HG03521 (cell line): ENCODE measurements around the gene ERO1B.
A peak's percentile ranks its signal among the peaks of the same experiment; 100 is the strongest.
"Not testable (repeated sequence)": the region's sequence is repeated elsewhere in the genome, so short reads cannot be mapped to it uniquely, and the experiment has no call there.

Experiments used
- ATAC-seq: cut with Tn5 transposase; IDR thresholded peaks from one replicate; pipeline ENCODE4 v1.9.1; 2021; ENCODE audit warnings: mild to moderate bottlenecking, moderate library complexity; ENCODE audit not compliant: unreplicated experiment

The ERO1B gene, protein sequence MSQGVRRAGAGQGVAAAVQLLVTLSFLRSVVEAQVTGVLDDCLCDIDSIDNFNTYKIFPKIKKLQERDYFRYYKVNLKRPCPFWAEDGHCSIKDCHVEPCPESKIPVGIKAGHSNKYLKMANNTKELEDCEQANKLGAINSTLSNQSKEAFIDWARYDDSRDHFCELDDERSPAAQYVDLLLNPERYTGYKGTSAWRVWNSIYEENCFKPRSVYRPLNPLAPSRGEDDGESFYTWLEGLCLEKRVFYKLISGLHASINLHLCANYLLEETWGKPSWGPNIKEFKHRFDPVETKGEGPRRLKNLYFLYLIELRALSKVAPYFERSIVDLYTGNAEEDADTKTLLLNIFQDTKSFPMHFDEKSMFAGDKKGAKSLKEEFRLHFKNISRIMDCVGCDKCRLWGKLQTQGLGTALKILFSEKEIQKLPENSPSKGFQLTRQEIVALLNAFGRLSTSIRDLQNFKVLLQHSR

DNA sequence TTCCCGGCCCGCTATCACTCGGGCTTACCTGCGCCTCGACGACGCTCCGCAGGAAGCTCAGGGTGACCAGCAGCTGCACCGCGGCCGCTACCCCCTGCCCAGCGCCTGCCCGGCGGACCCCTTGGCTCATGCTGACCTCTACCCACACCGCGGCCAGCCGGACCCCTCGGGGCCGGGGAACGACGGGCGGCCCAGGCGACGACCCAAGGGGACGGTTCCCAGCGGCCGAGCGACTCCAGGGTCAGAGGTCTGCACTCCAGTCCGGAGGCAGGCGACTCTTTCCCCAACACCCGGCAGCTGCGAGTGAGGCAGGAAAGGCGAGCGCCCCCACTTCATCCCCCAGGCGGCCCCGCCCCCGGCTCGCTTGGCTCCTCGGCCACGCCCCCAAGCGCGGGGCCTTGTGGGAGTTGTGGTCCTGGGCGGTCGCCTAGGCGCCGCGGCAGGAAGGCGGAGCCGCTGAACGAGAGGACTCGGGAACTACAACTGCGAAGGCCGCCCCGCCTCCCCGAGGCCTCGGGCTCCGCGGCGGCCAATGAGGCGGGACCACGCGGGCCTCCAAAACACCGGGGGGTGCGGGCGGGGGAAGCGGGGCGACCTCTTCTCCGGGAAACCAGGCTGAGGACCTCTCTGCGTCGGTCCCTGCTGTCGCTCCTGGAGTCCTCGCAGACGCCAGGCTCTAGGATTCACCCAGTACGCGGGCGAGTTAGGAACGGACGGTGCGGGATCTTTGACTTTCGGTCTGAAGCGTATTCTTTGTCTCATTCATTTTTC, at the start of gene ERO1B:
TSS of gene ERO1B (minus strand) at position 305 of the 771 bp plus-strand sequence. CDS start at position 130, 175 bp downstream.
- ATAC-seq, result peak; percentile 86

DNA sequence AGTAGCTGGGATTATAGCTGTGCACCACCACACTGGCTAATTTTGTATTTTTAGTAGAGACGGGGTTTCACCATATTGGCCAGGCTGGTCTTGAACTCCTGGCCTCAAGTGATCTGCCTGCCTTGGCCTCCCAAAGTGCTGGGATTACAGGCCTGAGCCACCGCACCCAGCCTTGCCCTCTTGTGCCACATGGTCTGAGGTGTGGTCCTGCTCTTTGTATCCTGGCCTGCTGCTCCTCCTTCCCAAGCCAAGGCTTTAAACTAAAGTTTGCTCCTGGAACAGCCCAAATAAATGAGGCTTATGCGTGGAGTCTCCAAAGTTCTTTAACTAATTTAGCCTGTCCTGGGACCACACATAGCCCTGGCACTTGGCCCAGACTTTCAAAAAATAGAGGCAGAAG, 49.7 kb upstream of the ERO1B start:
- ATAC-seq, result not testable (repeated sequence)

DNA sequence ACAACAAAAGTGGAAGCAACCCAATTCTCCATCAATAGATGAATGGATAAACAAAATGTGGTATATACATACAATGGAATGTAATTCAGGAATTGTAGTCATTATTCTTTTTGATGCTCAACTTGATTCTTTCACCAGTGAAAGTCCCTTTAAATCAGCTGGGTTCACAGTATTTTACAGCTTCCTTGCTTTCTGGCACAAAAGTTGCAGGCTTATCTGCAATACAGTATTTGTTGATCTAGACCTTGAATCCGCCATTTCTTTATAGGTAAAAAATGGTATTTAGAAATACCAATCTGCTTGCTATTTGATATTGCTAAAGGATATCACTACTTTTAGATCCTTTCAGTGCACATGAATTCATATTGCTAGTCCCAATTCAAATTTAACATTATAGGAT, 44.7 kb upstream of the ERO1B start:
- no peak for ATAC-seq

DNA sequence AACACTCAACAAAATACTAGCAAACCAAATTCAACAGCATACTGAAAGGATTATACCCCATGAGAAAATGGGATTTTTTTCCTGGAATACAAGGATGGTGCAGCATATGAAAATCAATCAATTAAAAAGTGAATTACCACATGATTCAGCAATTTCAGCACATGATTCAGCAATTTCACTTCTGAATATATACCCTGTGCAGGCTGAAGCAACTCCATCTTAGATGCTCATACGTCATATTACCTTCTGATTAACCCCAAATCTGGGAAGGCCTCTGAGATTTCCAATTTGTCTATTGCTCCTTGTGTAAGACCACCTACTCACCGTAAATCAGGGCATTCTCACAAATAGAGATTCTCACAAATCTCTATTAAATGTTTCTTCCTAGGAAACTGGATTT, 43.8 kb upstream of the ERO1B start:
- ATAC-seq, result no peak

DNA sequence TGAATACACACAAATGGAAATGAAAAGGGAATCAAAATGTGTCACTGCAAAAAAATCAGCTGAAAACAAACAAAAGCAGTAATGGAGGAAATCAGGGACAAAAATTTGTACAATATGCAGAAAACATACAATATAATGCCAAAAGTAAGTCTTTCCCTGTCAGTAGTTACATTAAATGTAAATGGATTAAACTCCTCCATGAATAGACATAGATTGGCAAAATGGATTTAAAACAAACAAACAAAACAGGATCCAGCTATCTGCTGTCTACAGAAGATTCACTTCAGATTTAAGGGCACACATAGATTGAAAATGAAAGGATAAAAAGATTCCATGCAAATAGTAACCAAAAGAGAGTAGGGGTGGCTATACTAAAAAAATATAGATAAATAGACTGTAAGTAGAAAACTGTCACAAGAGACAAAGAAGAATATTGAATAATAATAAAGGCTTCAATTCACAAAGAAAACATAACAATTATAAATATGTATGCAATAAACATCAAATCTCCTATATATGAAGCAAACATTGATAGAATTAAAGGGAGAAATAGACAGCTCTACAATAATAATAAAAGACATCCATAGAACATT, 42.2 kb upstream of the ERO1B start:
- ATAC-seq, result no peak

DNA sequence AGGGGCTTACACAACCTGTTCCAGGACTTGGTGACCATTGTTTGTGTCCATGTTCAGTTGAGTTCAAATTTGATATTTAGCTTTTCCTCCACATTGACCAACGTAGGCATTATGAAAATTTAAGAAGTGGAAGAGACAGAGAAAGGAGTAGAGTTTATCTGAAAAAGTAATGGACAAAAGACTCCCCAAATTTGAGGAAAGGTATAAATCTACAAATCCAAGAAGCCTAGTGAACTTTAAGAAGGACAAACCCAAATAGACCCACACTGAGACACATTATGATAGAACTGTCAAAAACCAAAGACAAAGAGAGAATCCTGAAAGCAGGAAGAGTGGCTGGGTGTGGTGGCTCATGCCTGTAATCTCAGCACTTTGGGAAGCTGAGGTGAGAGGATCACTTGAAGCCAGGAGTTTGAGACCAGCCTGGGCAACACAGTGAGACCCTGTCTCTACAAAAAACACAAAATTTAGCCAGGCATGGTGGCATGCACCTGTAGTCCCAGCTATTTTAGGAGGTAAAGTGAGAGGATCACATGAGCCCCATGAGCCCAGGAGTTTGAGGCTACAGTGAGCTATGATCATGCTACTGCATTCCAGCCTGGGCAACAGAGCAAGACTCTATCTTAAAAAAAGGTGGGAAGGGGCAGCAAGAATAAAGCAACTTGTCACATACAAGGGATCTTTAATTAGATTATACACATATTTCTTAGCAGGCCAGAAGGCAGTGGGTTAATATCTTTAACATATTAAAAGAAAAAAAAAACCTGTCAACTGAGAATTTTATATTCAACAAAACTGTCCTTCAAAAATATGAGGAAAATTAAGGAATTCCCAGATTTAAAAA, 41.0 kb upstream of the ERO1B start:
- ATAC-seq, result no peak

DNA sequence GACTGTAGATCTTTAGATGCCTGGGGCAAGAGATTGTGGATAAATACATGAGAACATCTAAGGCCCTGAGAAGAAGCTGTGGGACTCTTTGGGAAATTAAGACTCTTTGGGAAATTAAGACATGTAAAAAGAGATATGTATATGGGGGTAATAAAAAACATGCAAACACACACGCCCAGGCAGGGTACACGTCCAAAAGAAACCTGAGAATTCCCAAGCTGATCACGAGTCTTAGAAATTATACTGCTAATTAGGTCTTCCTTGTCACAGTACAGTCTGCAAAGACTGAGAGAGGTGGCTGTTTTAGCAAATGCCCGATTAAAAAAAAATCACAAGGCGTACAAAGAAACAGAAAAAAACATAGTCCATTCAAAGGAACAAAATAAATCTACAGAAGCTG, 39.3 kb upstream of the ERO1B start:
- no peak for ATAC-seq

DNA sequence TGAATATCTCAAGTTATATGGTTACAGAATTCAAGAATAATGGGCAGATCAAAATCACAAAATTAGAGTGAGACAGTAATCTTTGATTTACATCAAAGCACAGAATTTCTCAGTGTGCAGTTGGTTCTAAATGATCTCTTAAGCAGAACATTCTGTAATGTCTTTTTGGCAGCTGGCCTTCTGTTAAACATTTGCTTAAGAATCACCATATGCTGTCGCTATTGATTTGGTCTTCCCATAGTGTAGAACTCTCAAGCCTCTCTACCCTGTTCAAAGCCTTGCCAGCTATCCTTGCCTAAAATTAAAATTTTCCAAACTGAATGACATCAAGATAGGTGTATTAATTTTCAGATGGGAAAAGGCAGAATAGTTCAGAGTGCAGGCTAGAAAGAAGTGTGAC, 38.9 kb upstream of the ERO1B start:
- no peak for ATAC-seq

DNA sequence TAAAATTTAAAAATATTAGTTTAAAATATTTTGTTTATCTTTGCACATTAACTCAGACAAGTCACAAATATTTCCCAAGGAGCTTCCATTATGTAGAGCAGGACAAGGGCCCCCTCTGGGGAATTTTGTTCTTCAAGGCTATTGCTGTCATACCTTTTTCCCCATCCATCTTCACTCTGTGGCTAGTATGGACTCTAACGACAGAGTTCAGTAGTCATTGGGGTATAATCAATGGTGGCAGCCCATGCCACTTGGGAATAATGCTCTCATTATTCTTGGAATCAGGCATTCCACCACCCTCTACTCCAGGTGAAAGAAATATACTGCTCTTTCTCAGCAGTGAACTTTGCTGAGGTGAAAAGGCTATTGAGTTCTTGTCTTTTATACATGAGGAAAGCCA, 38.5 kb upstream of the ERO1B start:
- no peak for ATAC-seq

DNA sequence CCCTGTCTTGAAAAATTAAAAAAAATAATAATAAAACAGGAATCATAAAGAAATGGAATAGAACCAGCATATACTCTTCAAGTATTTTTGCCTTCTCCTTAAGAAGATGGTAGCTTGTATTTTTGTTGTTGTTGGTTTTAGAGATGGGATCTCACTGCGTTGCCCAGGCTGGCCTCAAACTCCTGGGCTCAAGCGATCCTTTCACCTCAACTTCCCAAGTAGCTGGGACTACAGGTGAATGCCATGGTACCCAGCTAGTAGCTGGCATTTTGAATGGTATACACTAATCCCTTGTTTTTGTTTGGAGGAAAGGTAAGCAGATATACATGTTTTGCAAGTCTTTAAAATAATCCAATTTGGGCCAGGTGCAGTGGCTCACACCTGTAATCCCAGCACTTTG, 34.7 kb upstream of the ERO1B start:
- no peak for ATAC-seq

DNA sequence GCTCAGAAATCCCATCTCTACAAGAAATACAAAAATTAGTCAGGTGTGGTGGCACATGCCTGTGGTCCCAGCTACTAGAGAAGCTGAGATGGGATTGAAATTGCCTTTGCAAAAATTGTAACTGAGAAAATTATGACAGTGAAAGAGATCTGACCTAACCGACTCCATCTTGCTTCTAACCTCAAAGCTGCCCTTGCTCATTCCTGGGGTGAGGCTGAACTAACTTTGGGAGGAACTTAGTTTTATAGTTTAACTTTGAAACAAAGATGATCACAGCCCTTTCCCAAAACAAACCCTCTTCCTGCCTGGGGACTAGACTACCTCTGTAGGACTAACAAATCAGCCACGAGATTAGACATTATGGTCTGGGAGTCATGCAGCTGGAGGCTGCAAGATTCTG, 33.8 kb upstream of the ERO1B start:
- no peak for ATAC-seq

DNA sequence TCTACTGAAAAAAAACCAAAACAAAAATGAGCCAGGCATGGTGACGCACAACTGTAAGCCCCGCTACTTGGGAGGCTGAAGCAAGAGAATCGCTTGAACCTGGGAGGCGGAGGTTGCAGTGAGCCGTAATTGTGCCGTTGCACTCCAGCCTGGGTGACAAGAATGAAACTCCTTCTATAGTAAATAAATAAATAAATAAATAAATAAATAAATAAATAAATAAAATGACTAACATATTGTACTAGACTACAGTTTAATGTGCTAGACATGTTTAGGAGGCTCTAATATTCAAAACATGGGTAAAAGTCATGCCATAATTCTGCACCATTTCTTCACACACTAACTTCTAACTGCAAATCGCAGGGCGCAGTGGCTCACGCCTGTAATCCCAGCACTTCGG, 33.3 kb upstream of the ERO1B start:
- no peak for ATAC-seq

DNA sequence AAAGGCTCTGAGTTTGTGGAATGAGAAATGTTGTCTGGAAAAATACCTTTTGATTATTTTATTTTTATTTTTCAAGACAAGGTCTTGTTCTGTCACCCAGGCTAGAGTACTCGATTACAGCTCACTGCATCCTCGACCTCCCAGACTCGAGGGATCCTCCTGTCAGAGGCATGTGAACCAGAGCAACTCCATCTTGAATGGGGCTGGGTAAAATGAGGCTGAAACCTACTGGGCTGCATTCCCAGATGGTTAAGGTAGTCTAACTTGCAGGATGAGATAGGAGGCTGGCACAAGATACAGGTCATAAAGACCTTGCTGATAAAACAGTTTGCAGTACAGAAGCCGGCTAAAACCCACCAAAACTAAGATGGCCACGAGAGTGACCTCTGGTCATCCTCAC, 32.3 kb upstream of the ERO1B start:
- ATAC-seq, result not testable (repeated sequence)

DNA sequence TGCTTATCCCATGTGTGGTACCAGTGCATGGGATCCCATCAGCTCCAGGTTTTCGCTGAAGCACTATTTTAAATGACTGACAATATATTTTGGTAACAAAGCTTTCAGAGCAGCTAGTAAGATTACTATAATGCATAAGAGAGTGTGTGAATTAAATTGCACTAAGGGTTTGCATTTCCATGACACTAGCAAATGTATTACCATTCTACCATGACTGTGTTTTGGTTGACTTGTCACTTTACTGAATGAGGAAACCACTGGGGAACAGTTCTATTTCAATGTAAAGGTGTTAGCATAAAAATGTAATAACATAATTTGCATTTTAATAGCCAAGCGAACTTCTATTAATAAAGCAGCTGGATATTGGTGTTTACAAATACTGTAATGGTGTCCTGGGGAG, 31.7 kb upstream of the ERO1B start:
- no peak for ATAC-seq

DNA sequence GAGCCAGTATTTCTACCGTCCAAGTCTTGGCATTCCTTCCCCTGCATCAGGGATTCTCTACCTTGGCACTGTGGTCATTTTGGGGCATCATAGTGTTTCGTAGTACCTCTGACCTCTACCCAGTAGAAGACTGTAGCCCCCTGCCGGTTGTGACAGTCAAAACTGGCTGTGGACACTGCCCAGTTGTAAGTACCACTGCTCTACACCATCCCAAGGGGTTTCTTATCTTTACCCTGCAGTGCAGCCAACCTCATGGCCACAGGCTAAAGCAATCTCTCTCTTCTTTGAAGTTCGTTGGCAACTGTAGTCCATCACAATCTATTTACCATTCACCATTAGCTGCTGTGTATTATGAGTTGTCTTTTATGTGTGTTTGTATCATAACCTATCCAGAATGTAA, 29.3 kb upstream of the ERO1B start:
- no peak for ATAC-seq

DNA sequence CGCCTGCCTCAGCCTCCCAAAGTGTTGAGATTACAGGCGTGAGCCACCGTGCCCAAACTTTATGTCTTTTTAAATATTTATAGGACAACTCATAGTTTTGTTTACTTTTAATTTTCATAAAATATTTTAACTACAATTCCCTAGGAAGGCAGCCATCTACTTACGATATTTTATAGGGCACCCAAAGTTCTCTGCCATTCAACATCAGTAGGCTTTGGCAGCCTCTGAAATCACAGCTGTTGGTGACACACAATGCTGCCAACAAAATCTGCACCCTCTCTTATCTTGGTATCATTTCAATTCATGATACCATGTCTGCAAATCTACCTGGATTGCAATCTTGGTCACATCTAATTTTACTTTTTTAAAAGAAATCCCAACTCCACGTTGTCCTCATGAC, 27.1 kb upstream of the ERO1B start:
- no peak for ATAC-seq

DNA sequence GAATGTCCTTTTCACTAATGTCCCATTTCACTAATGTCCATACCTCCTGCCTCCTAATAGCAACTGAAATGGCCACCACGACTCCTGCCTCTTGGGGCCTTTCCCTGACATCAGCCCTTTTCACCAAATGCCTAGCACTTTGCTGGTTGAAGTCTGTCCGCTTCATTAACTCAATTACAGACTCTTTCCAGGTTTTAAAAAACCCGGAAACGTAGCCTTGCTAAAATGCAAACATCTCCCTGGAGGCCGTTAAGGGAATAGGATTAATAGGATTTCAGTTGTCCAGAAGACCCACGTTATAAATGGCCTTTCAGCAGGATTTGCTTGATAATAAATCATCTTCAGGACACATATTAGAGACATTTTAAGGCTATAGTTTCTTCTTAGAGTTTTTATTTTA, 25.7 kb upstream of the ERO1B start:
- no peak for ATAC-seq

DNA sequence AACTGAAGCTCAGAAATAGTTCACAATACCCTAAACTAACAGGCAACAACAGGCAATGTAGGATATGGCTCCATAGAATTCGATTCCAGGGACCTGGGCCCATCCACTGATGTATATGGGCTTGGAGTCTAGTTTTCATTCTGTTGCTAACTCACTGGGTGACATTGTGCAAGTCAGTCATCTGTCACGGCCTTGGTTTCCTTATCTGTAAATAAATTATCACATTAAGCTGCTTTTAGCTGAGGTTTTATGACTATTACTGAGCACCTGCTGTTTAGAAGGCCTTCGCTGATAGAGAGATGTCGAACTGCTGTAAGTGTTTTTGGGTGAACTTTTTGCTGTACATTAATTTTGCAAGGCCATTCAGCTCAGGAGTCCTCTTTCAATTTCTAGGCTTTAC, 22.9 kb upstream of the ERO1B start:
- ATAC-seq, result no peak

DNA sequence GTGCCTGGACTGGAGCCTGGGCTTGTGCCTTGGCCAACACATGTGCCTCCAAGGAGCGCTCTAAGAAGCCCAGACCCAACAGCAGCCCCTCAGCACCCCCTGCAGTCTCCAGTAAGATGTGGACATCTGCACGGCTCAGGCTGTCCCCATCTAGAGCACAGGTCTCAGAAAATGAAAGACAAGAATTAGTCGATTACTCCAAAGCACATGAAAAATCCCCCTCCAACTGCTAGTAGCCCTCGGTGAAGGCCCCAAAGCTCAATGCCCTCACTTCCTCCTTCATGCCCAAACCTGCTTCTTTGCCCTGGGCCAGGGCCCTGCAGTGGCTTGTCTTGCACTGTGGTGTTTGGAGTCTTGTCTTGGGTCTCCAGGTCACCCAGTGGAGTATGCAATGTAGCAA, 21.9 kb upstream of the ERO1B start:
- peak; percentile 56 for ATAC-seq

DNA sequence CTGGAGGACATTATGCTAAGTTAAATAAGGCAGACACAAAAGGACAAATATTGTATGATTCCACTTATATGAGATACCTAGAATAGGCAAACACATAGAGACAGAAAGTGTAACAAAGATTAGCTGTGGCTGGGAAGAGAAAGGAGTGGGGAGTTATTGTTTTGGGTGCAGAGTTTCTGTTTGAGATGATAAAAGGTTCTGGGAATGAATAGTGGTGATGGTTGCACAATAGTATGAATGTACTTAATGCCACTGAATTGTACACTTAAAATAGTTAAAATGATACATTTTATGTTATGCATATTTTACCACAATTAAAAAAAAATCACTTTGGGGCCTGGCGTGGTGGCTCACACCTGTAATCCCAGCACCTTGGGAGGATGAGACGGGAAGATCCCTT, 21.2 kb upstream of the ERO1B start:
- ATAC-seq, result no peak

DNA sequence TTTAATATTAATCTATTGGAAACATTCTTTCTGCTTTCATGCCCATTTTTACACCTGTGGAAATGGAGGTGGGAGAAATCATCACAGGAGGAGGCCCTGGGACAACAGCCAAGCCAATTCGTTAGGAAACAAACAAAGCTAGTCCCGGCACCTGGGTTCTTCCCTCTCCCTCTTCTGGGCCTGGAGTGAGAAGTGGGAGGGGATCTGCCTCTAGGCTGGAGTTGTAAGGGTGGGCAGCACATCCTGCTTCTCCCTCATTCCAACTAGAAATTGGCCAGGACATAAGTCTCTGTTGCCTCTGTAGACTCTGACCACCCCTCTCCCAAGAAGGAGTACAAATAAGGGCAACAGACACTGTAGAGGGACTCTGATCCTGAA, 20.2 kb upstream of the ERO1B start:
- no peak for ATAC-seq
